Hepatocyte (in vitro differentiated cells): Measurements from ENCODE around the gene RPTOR.

ENCODE experiments used
- EZH2 ChIP-seq: fragments of 200-600 bp; sonication (generic); IDR thresholded peaks from 2 replicates; pipeline ENCODE4 v1.6.1; 2016; ENCODE audit warnings: antibody characterized with exemption, mild to moderate bottlenecking, borderline replicate concordance
- TF ChIP-seq, protein P1 (sequence below): fragments of 200-600 bp; sonication (generic); IDR thresholded peaks from 2 replicates; pipeline ENCODE4 v1.5.1; 2016; ENCODE audit warnings: antibody characterized with exemption, mild to moderate bottlenecking; ENCODE audit not compliant: poor library complexity

DNA sequence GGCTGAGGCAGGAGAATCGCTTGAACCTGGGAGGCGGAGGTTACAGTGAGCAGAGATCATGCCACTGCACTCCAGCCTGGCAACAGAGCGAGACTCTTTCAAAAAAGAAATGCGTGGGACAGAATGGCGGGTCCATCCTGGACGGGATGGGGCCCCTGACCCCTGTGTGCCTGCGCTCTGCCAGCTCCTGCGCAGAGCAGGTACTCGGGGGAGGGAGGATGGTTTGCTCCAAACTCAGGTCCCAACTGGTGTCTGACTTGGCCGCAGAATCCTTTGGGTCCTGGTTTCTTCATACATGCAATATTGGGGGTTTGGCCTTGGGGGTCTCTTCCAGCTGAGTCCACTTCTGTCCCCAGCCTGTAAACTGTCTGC is 457.4 kb downstream of the RPTOR start:
- TF ChIP-seq EZH2 = no peak
- TF ChIP-seq, protein P1, sequence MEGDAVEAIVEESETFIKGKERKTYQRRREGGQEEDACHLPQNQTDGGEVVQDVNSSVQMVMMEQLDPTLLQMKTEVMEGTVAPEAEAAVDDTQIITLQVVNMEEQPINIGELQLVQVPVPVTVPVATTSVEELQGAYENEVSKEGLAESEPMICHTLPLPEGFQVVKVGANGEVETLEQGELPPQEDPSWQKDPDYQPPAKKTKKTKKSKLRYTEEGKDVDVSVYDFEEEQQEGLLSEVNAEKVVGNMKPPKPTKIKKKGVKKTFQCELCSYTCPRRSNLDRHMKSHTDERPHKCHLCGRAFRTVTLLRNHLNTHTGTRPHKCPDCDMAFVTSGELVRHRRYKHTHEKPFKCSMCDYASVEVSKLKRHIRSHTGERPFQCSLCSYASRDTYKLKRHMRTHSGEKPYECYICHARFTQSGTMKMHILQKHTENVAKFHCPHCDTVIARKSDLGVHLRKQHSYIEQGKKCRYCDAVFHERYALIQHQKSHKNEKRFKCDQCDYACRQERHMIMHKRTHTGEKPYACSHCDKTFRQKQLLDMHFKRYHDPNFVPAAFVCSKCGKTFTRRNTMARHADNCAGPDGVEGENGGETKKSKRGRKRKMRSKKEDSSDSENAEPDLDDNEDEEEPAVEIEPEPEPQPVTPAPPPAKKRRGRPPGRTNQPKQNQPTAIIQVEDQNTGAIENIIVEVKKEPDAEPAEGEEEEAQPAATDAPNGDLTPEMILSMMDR = no peak
